ENCODE data around the gene BICDL2.
A peak's percentile ranks its signal among the peaks of the same experiment; 100 is the strongest.

DNA sequence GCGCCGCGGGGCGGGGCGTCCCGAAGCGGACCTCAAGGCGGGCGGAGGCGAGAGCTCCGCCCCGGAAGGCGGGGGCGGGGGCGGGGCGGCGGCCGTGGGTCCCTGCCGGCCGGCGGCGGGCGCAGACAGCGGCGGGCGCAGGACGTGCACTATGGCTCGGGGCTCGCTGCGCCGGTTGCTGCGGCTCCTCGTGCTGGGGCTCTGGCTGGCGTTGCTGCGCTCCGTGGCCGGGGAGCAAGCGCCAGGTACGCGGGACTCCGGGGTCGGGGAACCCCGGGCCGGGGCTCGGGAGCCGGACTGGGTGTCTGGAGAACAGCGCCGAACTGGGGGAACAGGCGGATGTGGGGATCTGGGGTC lies 16.5 kb downstream of the BICDL2 start, which contains the start of gene TNFRSF12A:
- TF ChIP-seq POLR2A (IDR thresholded peaks at IDR 0.05; ENCODE audit: low read depth, low read length) = peak; percentile 90
- TF ChIP-seq, protein P1, sequence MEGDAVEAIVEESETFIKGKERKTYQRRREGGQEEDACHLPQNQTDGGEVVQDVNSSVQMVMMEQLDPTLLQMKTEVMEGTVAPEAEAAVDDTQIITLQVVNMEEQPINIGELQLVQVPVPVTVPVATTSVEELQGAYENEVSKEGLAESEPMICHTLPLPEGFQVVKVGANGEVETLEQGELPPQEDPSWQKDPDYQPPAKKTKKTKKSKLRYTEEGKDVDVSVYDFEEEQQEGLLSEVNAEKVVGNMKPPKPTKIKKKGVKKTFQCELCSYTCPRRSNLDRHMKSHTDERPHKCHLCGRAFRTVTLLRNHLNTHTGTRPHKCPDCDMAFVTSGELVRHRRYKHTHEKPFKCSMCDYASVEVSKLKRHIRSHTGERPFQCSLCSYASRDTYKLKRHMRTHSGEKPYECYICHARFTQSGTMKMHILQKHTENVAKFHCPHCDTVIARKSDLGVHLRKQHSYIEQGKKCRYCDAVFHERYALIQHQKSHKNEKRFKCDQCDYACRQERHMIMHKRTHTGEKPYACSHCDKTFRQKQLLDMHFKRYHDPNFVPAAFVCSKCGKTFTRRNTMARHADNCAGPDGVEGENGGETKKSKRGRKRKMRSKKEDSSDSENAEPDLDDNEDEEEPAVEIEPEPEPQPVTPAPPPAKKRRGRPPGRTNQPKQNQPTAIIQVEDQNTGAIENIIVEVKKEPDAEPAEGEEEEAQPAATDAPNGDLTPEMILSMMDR (IDR thresholded peaks at IDR 0.05; ENCODE audit: extremely low read depth in 1 of 2, insufficient read depth in 1 of 2, low read depth in 1 of 2, low read length in 2 of 2) = no peak
